Mammary microvascular endothelial cell (primary cell): ENCODE measurements around the gene OR10H2. TPM values are rescaled to one million over a fixed set of nuclear protein-coding genes. Genes with fewer than 3 reads are reported as not detected.

Source experiments
- total RNA-seq: library from RNA; depleted of rRNA; stranded (reverse); fragments of >200 nt; gene quantifications from 2 replicates; pipeline ENCODE4 v1.2.3, GENCODE V29; 2015

Gene OR10H2, protein sequence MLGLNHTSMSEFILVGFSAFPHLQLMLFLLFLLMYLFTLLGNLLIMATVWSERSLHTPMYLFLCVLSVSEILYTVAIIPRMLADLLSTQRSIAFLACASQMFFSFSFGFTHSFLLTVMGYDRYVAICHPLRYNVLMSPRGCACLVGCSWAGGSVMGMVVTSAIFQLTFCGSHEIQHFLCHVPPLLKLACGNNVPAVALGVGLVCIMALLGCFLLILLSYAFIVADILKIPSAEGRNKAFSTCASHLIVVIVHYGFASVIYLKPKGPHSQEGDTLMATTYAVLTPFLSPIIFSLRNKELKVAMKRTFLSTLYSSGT
- not detected in 2 replicates for total RNA-seq

DNA sequence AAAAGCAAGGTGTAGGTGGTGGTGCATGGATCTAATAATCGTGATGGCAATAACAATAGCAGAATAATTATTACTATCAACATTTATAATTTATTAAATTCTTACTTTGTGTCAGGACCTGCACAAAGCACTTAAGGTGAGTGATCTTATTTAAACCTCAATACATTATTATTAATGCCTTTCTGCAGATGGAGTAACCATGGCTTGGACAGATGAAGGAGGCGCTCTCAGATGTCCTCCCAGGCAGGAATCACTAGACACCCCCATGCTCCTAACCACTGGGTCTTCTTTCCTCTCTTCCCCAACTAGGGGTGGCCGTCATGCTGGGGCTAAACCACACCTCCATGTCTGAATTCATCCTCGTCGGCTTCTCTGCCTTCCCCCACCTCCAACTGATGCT lies at the start of gene OR10H2:
Gene OR10H2 (plus strand): TSS at position 301 of the 400 bp plus-strand sequence. CDS start 20 bp downstream, at position 321.

DNA sequence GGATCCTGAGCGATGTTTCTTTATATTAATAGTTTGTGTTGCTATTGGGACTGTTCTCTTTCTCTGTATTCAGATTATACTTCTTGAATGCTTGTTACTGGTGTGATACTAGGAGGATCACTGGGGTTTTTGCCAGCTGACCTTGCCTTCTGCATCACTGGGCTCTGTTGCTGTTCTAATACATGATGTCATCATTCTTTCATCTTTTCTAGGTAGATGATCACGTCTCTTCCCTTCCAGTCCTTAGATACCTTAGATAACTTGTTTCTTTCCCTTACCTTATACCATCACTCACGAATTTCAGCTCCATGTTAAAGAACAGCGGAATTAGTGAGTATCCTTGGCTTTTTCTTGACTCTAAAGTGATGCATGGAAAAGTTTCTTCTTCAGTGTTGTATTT lies 9.9 kb downstream of the OR10H2 start, which contains the start of gene OR10H3:
Gene OR10H3 (plus strand): TSS at position 264 of the 400 bp plus-strand sequence. CDS start 3,408 bp downstream, outside the sequence.

Other genes starting within 250 kb of the OR10H2 start
- not detected in 2 replicates for gene PGLYRP2, start 248.5 kb upstream of the OR10H2 start, total RNA-seq
- gene CYP4F22, start 219.5 kb upstream of the OR10H2 start, total RNA-seq, result not detected in 2 replicates
- not detected in 2 replicates for gene CYP4F8, start 112.8 kb upstream of the OR10H2 start, total RNA-seq
- gene CYP4F3, start 87.1 kb upstream of the OR10H2 start, total RNA-seq, result 0.33 TPM in 1 of 2 replicates, not detected in the other
- gene CYP4F12, start 54.9 kb upstream of the OR10H2 start, total RNA-seq, result not detected in 2 replicates
- not detected in 2 replicates for gene OR10H3, start 10.0 kb downstream of the OR10H2 start, total RNA-seq
- not detected in 2 replicates for gene OR10H5, start 59.6 kb downstream of the OR10H2 start, total RNA-seq
- gene OR10H1, start 87.6 kb downstream of the OR10H2 start, total RNA-seq, result not detected in 2 replicates
- gene CYP4F2, start 170.1 kb downstream of the OR10H2 start, total RNA-seq, result not detected in 2 replicates
- gene CYP4F11, start 206.5 kb downstream of the OR10H2 start, total RNA-seq, result not detected in 2 replicates
- gene OR10H4, start 221.0 kb downstream of the OR10H2 start, total RNA-seq, result not detected in 2 replicates